HepG2 (cell line): ENCODE measurements around the gene CAMTA1. TPM values are rescaled to one million over a fixed set of nuclear protein-coding genes. Genes with fewer than 3 reads are reported as not detected.

Experiments
- FOXK1 ChIP-seq: sonication (generic); formaldehyde crosslinking; IDR thresholded peaks from 2 replicates; pipeline ENCODE4 v1.4.0; 2020; ENCODE audit warnings: low read depth, missing genetic modification reagents, borderline replicate concordance
- IRF9 ChIP-seq: sonication (generic); formaldehyde crosslinking; IDR thresholded peaks from 2 replicates; pipeline ENCODE4 v1.8.0; 2022; ENCODE audit warnings: missing genetic modification reagents, mild to moderate bottlenecking, borderline replicate concordance
- KLF11 ChIP-seq: IDR thresholded peaks from 2 replicates; pipeline ENCODE4 v1.6.1; 2016; ENCODE audit warnings: missing compliant biosample characterization
- MEIS2 ChIP-seq: sonication (generic); formaldehyde crosslinking; IDR thresholded peaks from 2 replicates; pipeline ENCODE4 v1.9.0; 2021; ENCODE audit warnings: mild to moderate bottlenecking, missing genetic modification reagents
- MIER2 ChIP-seq: IDR thresholded peaks from 2 replicates; pipeline ENCODE4 v1.6.1; 2016; ENCODE audit warnings: missing biosample characterization, missing genetic modification reagents
- MXD3 ChIP-seq: IDR thresholded peaks from 2 replicates; pipeline ENCODE4 v1.6.1; 2016; ENCODE audit warnings: mild to moderate bottlenecking, missing biosample characterization, missing genetic modification reagents
- NFKB2 ChIP-seq: sonication (generic); formaldehyde crosslinking; IDR thresholded peaks from 2 replicates; pipeline ENCODE4 v1.4.0; 2020; ENCODE audit warnings: missing genetic modification reagents, borderline replicate concordance
- NKX3-1 ChIP-seq: sonication (generic); formaldehyde crosslinking; IDR thresholded peaks from 2 replicates; pipeline ENCODE4 v1.5.0; 2020; ENCODE audit warnings: missing genetic modification reagents
- PATZ1 ChIP-seq: sonication (generic); formaldehyde crosslinking; IDR thresholded peaks from 2 replicates; pipeline ENCODE4 v1.4.0; 2020; ENCODE audit warnings: missing genetic modification reagents
- PLRG1 ChIP-seq: fragments of 450-650 bp; conservative IDR thresholded peaks from 2 replicates; pipeline ENCODE4 v1.6.1; 2016
- RELA ChIP-seq: sonication (generic); formaldehyde crosslinking; IDR thresholded peaks from 2 replicates; pipeline ENCODE4 v1.4.0; 2020; ENCODE audit warnings: missing genetic modification reagents
- SALL1 ChIP-seq: sonication (generic); formaldehyde crosslinking; IDR thresholded peaks from 2 replicates; pipeline ENCODE4 v1.8.0; 2022; ENCODE audit warnings: mild to moderate bottlenecking, missing genetic modification reagents
- SRY ChIP-seq: sonication (generic); formaldehyde crosslinking; IDR thresholded peaks from 2 replicates; pipeline ENCODE4 v1.8.0; 2022; ENCODE audit warnings: mild to moderate bottlenecking, missing genetic modification reagents
- TGIF2 ChIP-seq: IDR thresholded peaks from 2 replicates; pipeline ENCODE4 v1.6.1; 2016; ENCODE audit warnings: control low read depth, missing compliant biosample characterization
- TMF1 ChIP-seq: sonication (generic); formaldehyde crosslinking; IDR thresholded peaks from 2 replicates; pipeline ENCODE4 v1.8.1; 2022; ENCODE audit warnings: low read depth, missing genetic modification reagents
- ZBTB10 ChIP-seq: sonication (generic); formaldehyde crosslinking; IDR thresholded peaks from 2 replicates; pipeline ENCODE4 v1.4.0; 2020; ENCODE audit warnings: missing genetic modification reagents, borderline replicate concordance
- ZFAT ChIP-seq: sonication (generic); formaldehyde crosslinking; conservative IDR thresholded peaks from 2 replicates; pipeline ENCODE4 v1.8.1; 2023; ENCODE audit warnings: missing genetic modification reagents, inconsistent platforms
- ZFP37 ChIP-seq: sonication (generic); formaldehyde crosslinking; IDR thresholded peaks from 2 replicates; pipeline ENCODE4 v1.4.0; 2020; ENCODE audit warnings: missing genetic modification reagents, borderline replicate concordance
- ZNF138 ChIP-seq: sonication (generic); formaldehyde crosslinking; IDR thresholded peaks from 2 replicates; pipeline ENCODE4 v1.5.0; 2020; ENCODE audit warnings: mild to moderate bottlenecking, low read depth, missing genetic modification reagents
- ZNF709 ChIP-seq: sonication (generic); formaldehyde crosslinking; IDR thresholded peaks from 2 replicates; pipeline ENCODE4 v1.5.0; 2020; ENCODE audit warnings: mild to moderate bottlenecking, missing genetic modification reagents
- ZNF792 ChIP-seq: IDR thresholded peaks from 2 replicates; pipeline ENCODE4 v1.6.1; 2016
- ZNF816 ChIP-seq: sonication (generic); formaldehyde crosslinking; IDR thresholded peaks from 2 replicates; pipeline ENCODE4 v1.8.0; 2022; ENCODE audit warnings: missing genetic modification reagents, mild to moderate bottlenecking, borderline replicate concordance
- polyA plus RNA-seq, 8 experiments: library from polyadenylated mRNA; depleted of rRNA in 3 of 8; stranded (reverse) in 7 of 8; unstranded in 1 of 8; fragments of >200 nt; fragmentation: Illumina TruSeq in 4 of 8; extraction: Trizol in 4 of 8; gene quantifications; 2 replicates each; pipeline versions ENCODE4 v1.2.1 to v1.2.3, GENCODE V29; 2011 to 2016; ENCODE audit warnings: low read depth in 4 of 8, missing spikeins in 1 of 8, mixed read lengths in 1 of 8; ENCODE audit not compliant: insufficient read depth in 1 of 8
- total RNA-seq, 5 experiments: library from RNA; depleted of rRNA; stranded (reverse); fragments of >200 nt; fragmentation: Illumina TruSeq; extraction: Trizol; gene quantifications; 2 replicates each; pipeline ENCODE4 v1.2.3, GENCODE V29; 2016; ENCODE audit warnings: low read depth in 1 of 5

The CAMTA1 gene
- total and polyA plus RNA-seq, 2 of the 13 experiments (the other 11 are each of a cell fraction or from before 2014, with no cell fraction given), result 25.0 to 36.4 TPM

GRCh38 chr1:7616076-7616832 is 831.0 kb downstream of the CAMTA1 start (continued):
- TF ChIP-seq MXD3 (CRISPR knock-in tag) (peak; percentile 38; the same call in 1 of the 2 replicates), ZFAT (CRISPR knock-in tag) (no peak), NKX3-1 (CRISPR knock-in tag) (peak; percentile 74), PATZ1 (peak; percentile 33; the same call in 1 of the 2 replicates), MIER2 (peak; percentile 97), SRY (CRISPR knock-in tag) (0 out of 2 replicates have a peak, but pooled peaks have one; percentile 29), MEIS2 (CRISPR knock-in tag) (0 out of 2 replicates have a peak, but pooled peaks have one; percentile 46), TMF1 (0 out of 2 replicates have a peak, but pooled peaks have one; percentile 51), ZNF816 (CRISPR knock-in tag) (0 out of 2 replicates have a peak, but pooled peaks have one; percentile 43), FOXK1 (CRISPR knock-in tag) (peak; percentile 24; the same call in 1 of the 2 replicates), ZFP37 (CRISPR knock-in tag) (peak; percentile 73; the same call in 1 of the 2 replicates), IRF9 (CRISPR knock-in tag) (0 out of 2 replicates have a peak, but pooled peaks have one; percentile 30), TGIF2 (CRISPR knock-in tag) (peak; percentile 60; the same call in 1 of the 2 replicates), ZBTB10 (0 out of 2 replicates have a peak, but pooled peaks have one; percentile 26), KLF11 (CRISPR knock-in tag) (0 out of 2 replicates have a peak, but pooled peaks have one; percentile 45), ZNF792 (CRISPR knock-in tag) (0 out of 2 replicates have a peak, but pooled peaks have one; percentile 39), NFKB2 (CRISPR knock-in tag) (peak; percentile 54; the same call in 1 of the 2 replicates), ZNF709 (CRISPR knock-in tag) (0 out of 2 replicates have a peak, but pooled peaks have one; percentile 37), PLRG1 (no peak), RELA (CRISPR knock-in tag) (no peak), SALL1 (CRISPR knock-in tag) (peak; percentile 80), ZNF138 (CRISPR knock-in tag) (0 out of 2 replicates have a peak, but pooled peaks have one; percentile 67)
